Sigmoid colon (tissue), 7 donors: Measurements from ENCODE around the gene CD58. TPM values are rescaled to one million over a fixed set of nuclear protein-coding genes. Genes with fewer than 3 reads are reported as not detected.

Source experiments
- DNase-seq: peaks from one replicate; pipeline ENCODE4 v3.0.0-alpha.2; 2019
- H3K27ac ChIP-seq, 4 donors: fragments of 200-600 bp; sonication (generic); one replicate each; pipeline ENCODE4 v1.5.1; 2016 to 2019; ENCODE audit warnings: mild to moderate bottlenecking in 1 of 4
- H3K27me3 ChIP-seq, 3 donors: fragments of 200-600 bp; sonication (generic); one replicate each; pipeline ENCODE4 v1.5.1; 2019; ENCODE audit warnings: mild to moderate bottlenecking in 1 of 3
- H3K36me3 ChIP-seq, 4 donors: fragments of 200-600 bp; sonication (generic); one replicate each; pipeline ENCODE4 v1.5.1; 2016 to 2019
- H3K4me1 ChIP-seq, 4 donors: fragments of 200-600 bp; sonication (generic); one replicate each; pipeline ENCODE4 v1.5.1; 2017 to 2019
- H3K4me3 ChIP-seq, 4 donors: fragments of 200-600 bp; sonication (generic); one replicate each; pipeline ENCODE4 v1.5.1; 2017 to 2019; ENCODE audit warnings: mild to moderate bottlenecking in 2 of 4, moderate library complexity in 1 of 4
- H3K9me3 ChIP-seq, 4 donors: fragments of 200-600 bp in 3 of 4; sonication (generic) in 3 of 4; one replicate each; pipeline versions ENCODE4 v1.5.1 to v1.6.1; 2013 to 2019
- CTCF ChIP-seq, 4 experiments: fragments of 450-650 bp in 3 of 4; fragments of 200-600 bp in 1 of 4; IDR thresholded peaks; one replicate each; pipeline ENCODE4 v1.5.1; 2016 to 2019; ENCODE audit warnings: antibody characterized with exemption in 4 of 4, mild to moderate bottlenecking in 3 of 4, moderate library complexity in 2 of 4
- EP300 ChIP-seq, 4 donors: sonication (generic); formaldehyde crosslinking; IDR thresholded peaks; one replicate each; pipeline ENCODE4 v1.6.1; 2017; ENCODE audit warnings: antibody characterized with exemption in 4 of 4
- POLR2A ChIP-seq, 2 donors: fragments of 450-650 bp; IDR thresholded peaks; one replicate each; pipeline ENCODE4 v1.6.1; 2016; ENCODE audit warnings: antibody characterized with exemption in 2 of 2, mild to moderate bottlenecking in 2 of 2, moderate library complexity in 2 of 2
- POLR2AphosphoS5 ChIP-seq, 4 donors: sonication (generic); formaldehyde crosslinking; IDR thresholded peaks; one replicate each; pipeline ENCODE4 v1.6.1; 2017; ENCODE audit warnings: antibody characterized with exemption in 4 of 4
- WGBS, 2 donors: extraction: QIAGEN DNeasy Blood & Tissue Kit; methylation state at CpG; one replicate each; pipeline ENCODE4 v1.1.7; 2013; 5-methylcytosine and 5-hydroxymethylcytosine counted together
- intact Hi-C: fragments of 100-400 bp; cut with DNase I; formaldehyde crosslinking; loops from one replicate; pipeline ENCODE4 v1.15.1; 2023
- polyA plus RNA-seq, 3 donors: library from polyadenylated mRNA; stranded (reverse); fragments of 200-250 nt; gene quantifications; one replicate each; pipeline ENCODE4 v1.2.3, GENCODE V29; 2013
- total RNA-seq, 4 donors: library from RNA; depleted of rRNA; stranded (reverse); fragments of >200 nt; gene quantifications; one replicate each; pipeline ENCODE4 v1.1.0, GENCODE V29; 2016
- donor health status: healthy with polysubstance abuse.
- donor health status: Bipolar disorder and iron deficiency.
- donor health status: healthy.

Gene CD58
- total and polyA plus RNA-seq, 7 donors, result 8.4 to 36.6 (median 19.6) TPM

DNA sequence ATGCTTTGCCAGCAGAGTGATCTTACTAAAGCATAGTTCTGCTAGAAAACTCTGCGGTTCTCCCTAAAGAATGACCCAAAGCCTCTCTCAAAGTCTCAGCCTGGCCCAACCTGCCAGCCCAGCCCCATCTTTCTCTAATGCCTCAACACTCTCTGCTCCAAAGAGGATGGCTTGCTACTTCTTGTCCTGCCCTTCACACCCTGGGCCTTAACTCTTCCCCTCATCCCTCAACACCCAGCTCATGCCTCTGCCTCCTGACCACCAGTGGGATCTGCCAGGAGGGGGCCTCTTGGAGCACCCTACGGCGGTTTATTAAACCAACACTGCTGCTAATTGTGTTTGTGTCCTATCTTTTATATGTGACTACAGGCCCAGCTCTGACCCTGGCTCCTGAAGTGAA, 52.4 kb downstream of the CD58 start:
- 96 to 98% methylated on average over 3 of the region's 3 CpGs for WGBS, 2 donors
- intact Hi-C loops, result no loop called here
- H3K4me3 ChIP-seq, result no peak overlapping the region

DNA sequence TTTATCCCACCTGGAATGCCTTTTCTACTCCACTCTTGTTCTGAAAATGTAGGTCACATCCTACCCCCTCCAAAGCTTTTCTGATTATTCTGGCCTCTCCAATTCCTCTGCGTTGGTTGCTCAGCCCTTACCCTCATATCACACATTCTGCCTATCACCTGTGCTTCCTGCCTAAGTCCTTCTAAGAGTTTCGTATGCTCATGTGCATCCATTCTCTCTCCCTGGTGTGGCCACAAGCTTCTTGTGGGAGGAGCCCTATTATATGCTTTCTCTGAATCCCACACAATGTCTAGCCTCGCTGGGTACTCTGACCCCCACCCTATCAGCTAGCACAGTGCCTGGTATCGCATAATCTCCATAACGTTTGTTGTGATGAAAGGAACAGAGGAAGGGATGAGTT, 54.2 kb downstream of the CD58 start:
- no peak overlapping the region for H3K4me3 ChIP-seq
- no peak for TF ChIP-seq POLR2AphosphoS5 (IDR thresholded peaks at IDR 0.05)
- no peak for TF ChIP-seq EP300 (IDR thresholded peaks at IDR 0.05)
- TF ChIP-seq POLR2A (IDR thresholded peaks at IDR 0.05), result no peak
- no peak for TF ChIP-seq CTCF (IDR thresholded peaks at IDR 0.05)

More for the DNA sequence above, 52.4 kb downstream of the CD58 start:
- no peak for DNase-seq
- Histone ChIP-seq H3K27me3 (no peaks in the 10 kb centered on the region), H3K27ac (no peak overlapping the region), H3K9me3 (no peaks in the 10 kb centered on the region), H3K36me3 (no peaks in the 10 kb centered on the region), H3K4me1 (peaks cover 0 to 19% (median 9%) of the 10 kb centered on the region in 4 donors)
- TF ChIP-seq POLR2AphosphoS5 (IDR thresholded peaks at IDR 0.05) (no peak), CTCF (IDR thresholded peaks at IDR 0.05) (no peak), EP300 (IDR thresholded peaks at IDR 0.05) (no peak), POLR2A (IDR thresholded peaks at IDR 0.05) (no peak)

GRCh38 chr1:116515702-116516101, 55.1 kb downstream of the CD58 start:
- H3K4me3 ChIP-seq, result no peak overlapping the region
- H3K27me3 ChIP-seq, result no peaks in the 10 kb centered on the region
- H3K36me3 ChIP-seq, result no peaks in the 10 kb centered on the region
- intact Hi-C loops, result no loop called here
- DNase-seq, result no peak
- 55 to 79% methylated on average over 7 of the region's 7 CpGs for WGBS, 2 donors
- TF ChIP-seq POLR2AphosphoS5 (IDR thresholded peaks at IDR 0.05) (no peak), POLR2A (IDR thresholded peaks at IDR 0.05) (no peak), EP300 (IDR thresholded peaks at IDR 0.05) (no peak), CTCF (IDR thresholded peaks at IDR 0.05) (no peak)
- H3K4me1 ChIP-seq, result no peaks in the 10 kb centered on the region
- peak overlapping the region in 1 of 4 donors; percentile 23 for H3K27ac ChIP-seq
- no peaks in the 10 kb centered on the region for H3K9me3 ChIP-seq

More for the DNA sequence above, 54.2 kb downstream of the CD58 start:
- no peaks in the 10 kb centered on the region for H3K36me3 ChIP-seq
- DNase-seq, result no peak
- H3K27me3 ChIP-seq, result no peaks in the 10 kb centered on the region
- peaks cover 0 to 2% (median under 1%) of the 10 kb centered on the region in 4 donors for H3K4me1 ChIP-seq
- H3K27ac ChIP-seq, result no peak overlapping the region
- whole genome bisulfite sequencing, 2 donors, result 87 to 89% methylated on average over 5 of the region's 5 CpGs
- no peaks in the 10 kb centered on the region for H3K9me3 ChIP-seq
- intact Hi-C loops, result no loop called here

- WGBS, 2 donors, result 39 to 65% methylated on average over 8 of the region's 8 CpGs
- Histone ChIP-seq H3K4me3 (no peak overlapping the region), H3K27ac (peak overlapping the region in 1 of 4 donors; percentile 23), H3K4me1 (no peaks in the 10 kb centered on the region), H3K36me3 (no peaks in the 10 kb centered on the region), H3K9me3 (no peaks in the 10 kb centered on the region), H3K27me3 (no peaks in the 10 kb centered on the region)
- intact Hi-C loops, result no loop called here
- TF ChIP-seq CTCF (IDR thresholded peaks at IDR 0.05), result no peak
- DNase-seq, result no peak
These were observed 55.9 kb downstream of the CD58 start for GRCh38 chr1:116514708-116515525.
